ENCODE results near the gene CSRP1. TPM values are rescaled to one million over a fixed set of nuclear protein-coding genes. Genes with fewer than 3 reads are reported as not detected.

Gene CSRP1
- total RNA-seq, 2 experiments from 2014 or later: 55.3 to 56.2 TPM

DNA sequence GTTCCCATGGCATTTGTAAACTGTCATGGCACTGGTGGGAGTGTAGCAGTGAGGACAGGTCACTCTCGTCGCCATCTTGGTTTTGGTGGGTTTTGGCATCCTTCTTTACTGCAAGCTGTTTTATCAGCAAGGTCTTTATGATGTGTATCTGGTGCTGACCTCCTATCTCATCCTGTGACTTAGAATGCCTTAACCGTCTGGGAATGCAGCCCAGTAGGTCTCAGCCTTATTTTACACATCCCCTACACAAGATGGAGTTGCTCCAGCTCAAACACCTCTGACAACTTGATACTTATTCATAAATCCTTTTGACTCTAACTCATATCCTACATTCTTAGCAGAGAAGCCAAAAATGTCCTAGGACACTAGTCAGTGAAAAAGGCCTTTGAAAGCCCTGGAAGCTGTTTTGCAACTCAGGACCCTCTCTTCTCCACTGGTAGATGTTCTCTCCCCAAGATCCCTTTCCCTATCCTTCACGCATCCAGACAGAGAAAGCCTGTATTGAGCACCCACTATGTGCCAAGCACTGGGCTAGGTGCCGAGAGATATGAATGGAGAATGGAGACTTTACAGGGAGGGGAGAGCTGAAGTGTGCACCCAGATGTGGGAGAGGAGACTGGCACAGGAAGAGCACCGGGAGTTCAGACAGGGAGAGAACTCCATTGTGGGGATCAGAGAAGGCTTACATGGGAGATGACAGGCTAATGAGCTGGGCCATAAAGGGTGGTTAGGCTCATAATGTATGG lies 6.7 kb upstream of the CSRP1 start:
- POLR2A ChIA-PET: interaction anchor here (1.6 kb wide), 1 partner anchor 31 kb away, joined by 9 read pairs; no protein-coding TSS in a partner anchor
- Mint-ChIP-seq H3K27me3 (no peaks in the 10 kb centered on the region), H3K27ac (no peak overlapping the region), H3K4me1 (ENCODE audit: low read depth) (peaks cover 12% of the 10 kb centered on the region), H3K36me3 (ENCODE audit: low read depth) (no peaks in the 10 kb centered on the region), H3K9me3 (no peaks in the 10 kb centered on the region), H3K4me3 (no peak overlapping the region)
- CTCF ChIA-PET: interaction anchor here (0.6 to 30.4 kb wide), 38 partner anchors 10 to 486 kb away, joined by 3 to 796 read pairs (median 4); partner anchors contain the start of gene PHLDA3
- no peak for ATAC-seq
- no peak for DNase-seq
- TF ChIP-seq, protein P1, sequence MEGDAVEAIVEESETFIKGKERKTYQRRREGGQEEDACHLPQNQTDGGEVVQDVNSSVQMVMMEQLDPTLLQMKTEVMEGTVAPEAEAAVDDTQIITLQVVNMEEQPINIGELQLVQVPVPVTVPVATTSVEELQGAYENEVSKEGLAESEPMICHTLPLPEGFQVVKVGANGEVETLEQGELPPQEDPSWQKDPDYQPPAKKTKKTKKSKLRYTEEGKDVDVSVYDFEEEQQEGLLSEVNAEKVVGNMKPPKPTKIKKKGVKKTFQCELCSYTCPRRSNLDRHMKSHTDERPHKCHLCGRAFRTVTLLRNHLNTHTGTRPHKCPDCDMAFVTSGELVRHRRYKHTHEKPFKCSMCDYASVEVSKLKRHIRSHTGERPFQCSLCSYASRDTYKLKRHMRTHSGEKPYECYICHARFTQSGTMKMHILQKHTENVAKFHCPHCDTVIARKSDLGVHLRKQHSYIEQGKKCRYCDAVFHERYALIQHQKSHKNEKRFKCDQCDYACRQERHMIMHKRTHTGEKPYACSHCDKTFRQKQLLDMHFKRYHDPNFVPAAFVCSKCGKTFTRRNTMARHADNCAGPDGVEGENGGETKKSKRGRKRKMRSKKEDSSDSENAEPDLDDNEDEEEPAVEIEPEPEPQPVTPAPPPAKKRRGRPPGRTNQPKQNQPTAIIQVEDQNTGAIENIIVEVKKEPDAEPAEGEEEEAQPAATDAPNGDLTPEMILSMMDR (IDR thresholded peaks at IDR 0.05): no peak
- intact Hi-C loops (cut with micrococcal nuclease): loop anchor here (1.0 to 5.0 kb wide), 2 partner anchors 31 to 66 kb away; no protein-coding TSS in a partner anchor

GRCh38 chr1:201511941-201512539 lies 5.1 kb upstream of the CSRP1 start:
- no peaks in the 10 kb centered on the region for H3K36me3 Mint-ChIP-seq (ENCODE audit: low read depth)
- H3K9me3 Mint-ChIP-seq: no peaks in the 10 kb centered on the region
- no peak overlapping the region for H3K27ac Mint-ChIP-seq
- no peak for ATAC-seq
- CTCF ChIA-PET: interaction anchor here (0.7 to 30.4 kb wide), 29 partner anchors 12 to 488 kb away, joined by 3 to 796 read pairs (median 4); partner anchors contain the start of gene PHLDA3
- H3K27me3 Mint-ChIP-seq: no peaks in the 10 kb centered on the region
- H3K4me1 Mint-ChIP-seq (ENCODE audit: low read depth): peaks cover 16% of the 10 kb centered on the region
- DNase-seq: no peak
- intact Hi-C loops (cut with micrococcal nuclease): loop anchor here (5.0 kb wide), 1 partner anchor 65 kb away; no protein-coding TSS in a partner anchor
- POLR2A ChIA-PET: interaction anchor here (0.7 to 0.8 kb wide), 2 partner anchors 25 to 58 kb away, joined by 3 read pairs; no protein-coding TSS in a partner anchor
- TF ChIP-seq, protein P1 (IDR thresholded peaks at IDR 0.05): no peak
- no peak overlapping the region for H3K4me3 Mint-ChIP-seq

GRCh38 chr1:201511396-201511940 lies 4.5 kb upstream of the CSRP1 start:
- peaks cover 16% of the 10 kb centered on the region for H3K4me1 Mint-ChIP-seq (ENCODE audit: low read depth)
- no peaks in the 10 kb centered on the region for H3K27me3 Mint-ChIP-seq
- no peak for DNase-seq
- ATAC-seq: no peak
- ChIA-PET CTCF (interaction anchor here (0.8 to 30.4 kb wide), 16 partner anchors 13 to 327 kb away, joined by 3 to 796 read pairs (median 6); partner anchors contain the start of gene PHLDA3), POLR2A (interaction anchor here (0.7 kb wide), 1 partner anchor 24 kb away, joined by 3 read pairs; no protein-coding TSS in a partner anchor)
- no peak overlapping the region for H3K27ac Mint-ChIP-seq
- TF ChIP-seq, protein P1 (IDR thresholded peaks at IDR 0.05): no peak
- H3K4me3 Mint-ChIP-seq: no peak overlapping the region
- no peaks in the 10 kb centered on the region for H3K9me3 Mint-ChIP-seq
- H3K36me3 Mint-ChIP-seq (ENCODE audit: low read depth): no peaks in the 10 kb centered on the region
- intact Hi-C loops (cut with micrococcal nuclease): loop anchor here (5.0 kb wide), 1 partner anchor 64 kb away; no protein-coding TSS in a partner anchor

DNA sequence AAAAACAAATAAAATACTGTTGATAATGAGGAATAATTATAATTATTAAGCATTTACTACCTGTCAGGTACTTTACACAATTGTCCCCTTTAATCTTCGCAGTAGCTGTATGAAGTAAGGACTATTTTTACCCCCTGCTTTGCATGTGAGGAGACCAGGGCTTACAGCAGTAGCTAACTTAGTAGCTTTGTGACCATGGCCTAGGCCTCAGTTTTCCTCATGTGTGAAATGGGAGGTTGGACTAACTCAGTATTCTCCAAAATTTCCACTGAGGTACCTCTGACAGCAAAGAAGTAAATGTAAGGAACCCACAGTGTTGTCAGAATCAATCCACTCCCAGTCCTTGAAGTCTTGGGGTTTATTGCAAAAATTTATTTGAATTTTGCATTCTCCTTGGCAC lies 3.8 kb upstream of the CSRP1 start:
- CTCF ChIA-PET: interaction anchor here (6.1 to 30.4 kb wide), 2 partner anchors 19 to 61 kb away, joined by 114 to 796 read pairs; no protein-coding TSS in a partner anchor
- Mint-ChIP-seq H3K36me3 (ENCODE audit: low read depth) (no peaks in the 10 kb centered on the region), H3K27ac (no peak overlapping the region), H3K4me1 (ENCODE audit: low read depth) (peaks cover 19% of the 10 kb centered on the region), H3K27me3 (no peaks in the 10 kb centered on the region), H3K9me3 (no peaks in the 10 kb centered on the region), H3K4me3 (no peak overlapping the region)
- TF ChIP-seq, protein P1 (IDR thresholded peaks at IDR 0.05): no peak
- POLR2A ChIA-PET: interaction anchor here (0.9 kb wide), 1 partner anchor 75 kb away, joined by 3 read pairs; no protein-coding TSS in a partner anchor
- intact Hi-C loops (cut with micrococcal nuclease): loop anchor here (5.0 kb wide), 1 partner anchor 63 kb away; no protein-coding TSS in a partner anchor
- no peak for DNase-seq
- ATAC-seq: no peak
